GM18517 (cell line): ENCODE data around the gene MRPL4.
"Not testable (repeated sequence)": the region's sequence is repeated elsewhere in the genome, so short reads cannot be mapped to it uniquely, and the experiment has no call there.

Experiments
- ATAC-seq: cut with Tn5 transposase; IDR thresholded peaks from one replicate; pipeline ENCODE4 v1.9.1; 2021; ENCODE audit warnings: mild to moderate bottlenecking, moderate library complexity; ENCODE audit not compliant: unreplicated experiment

MRPL4 gene

GRCh38 chr19:10230173-10230860 is 21.7 kb upstream of the MRPL4 start:
- no peak for ATAC-seq

- ATAC-seq: no peak
These were observed 21.0 kb upstream of the MRPL4 start, which contains the start of gene S1PR2 for GRCh38 chr19:10230861-10231611. Gene S1PR2 (minus strand): TSS chr19:10231331. CDS start chr19:10224905, 6,426 bp downstream.

DNA sequence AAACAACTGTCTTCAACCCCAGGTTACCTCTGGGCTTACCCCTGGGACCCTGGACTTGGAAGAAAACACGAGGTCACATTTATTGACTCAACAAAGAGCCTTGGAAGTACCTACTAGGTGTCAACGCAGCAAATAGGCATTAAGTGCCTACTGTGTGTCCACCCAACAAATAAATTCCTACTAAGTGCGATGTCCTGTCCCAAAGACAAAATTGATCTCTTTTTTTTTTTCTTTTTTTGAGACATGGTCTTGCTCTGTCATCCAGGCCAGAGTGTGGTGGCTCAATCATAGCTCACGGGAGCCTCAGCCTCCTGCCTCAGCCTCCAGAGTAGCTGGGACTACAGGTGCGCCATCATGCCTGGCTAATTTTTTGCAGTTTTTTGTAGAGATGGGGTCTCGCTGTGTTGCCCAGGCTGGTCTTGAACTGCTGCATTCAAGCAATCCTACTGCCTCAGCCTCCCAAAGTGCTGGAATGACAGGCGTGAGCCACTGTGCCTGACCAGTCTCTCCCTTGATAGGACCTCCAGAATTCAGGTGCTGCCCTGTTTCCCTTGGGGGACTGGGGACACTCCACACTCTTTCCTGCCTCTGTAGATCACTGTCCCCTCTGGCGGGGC is 20.3 kb upstream of the MRPL4 start:
- no peak for ATAC-seq

GRCh38 chr19:10233946-10234345 is 18.1 kb upstream of the MRPL4 start:
- no peak for ATAC-seq

DNA sequence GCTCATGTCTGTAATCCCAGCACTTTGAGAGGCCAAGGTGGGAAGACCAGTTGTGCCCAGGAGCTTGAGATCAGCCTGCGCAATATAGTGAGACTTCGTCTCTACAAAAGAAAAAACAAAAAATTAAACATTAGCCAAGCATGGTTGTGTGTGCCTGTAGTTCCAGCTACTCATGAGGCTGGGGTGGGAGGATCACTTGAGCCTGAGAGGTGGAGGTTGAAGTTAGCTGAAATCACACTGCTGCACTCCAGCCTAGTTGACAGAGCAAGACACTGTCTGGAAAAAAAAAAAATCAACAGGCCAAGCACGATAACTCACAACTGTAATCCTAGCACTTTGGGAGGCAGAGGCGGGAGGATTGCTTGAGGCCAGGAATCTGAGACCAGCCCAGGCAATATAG is 17.0 kb upstream of the MRPL4 start:
- ATAC-seq: no peak

DNA sequence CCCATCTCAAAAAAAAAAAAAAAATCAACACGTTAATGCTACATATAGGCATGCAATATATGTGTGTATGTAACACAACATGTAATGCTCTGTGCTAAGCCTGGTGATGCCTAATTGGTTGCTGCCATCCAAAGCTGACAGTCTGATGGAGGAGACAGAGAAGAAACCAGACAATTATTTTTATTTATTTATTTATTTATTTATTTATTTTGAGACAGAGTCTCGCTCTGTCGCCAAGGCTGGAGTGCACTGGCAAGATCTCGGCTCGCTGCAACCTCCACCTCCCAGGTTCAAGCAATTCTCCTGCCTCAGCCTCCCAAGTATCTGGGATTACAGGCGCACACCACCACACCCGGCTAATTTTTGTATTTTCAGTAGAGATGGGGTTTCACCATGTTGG is 16.6 kb upstream of the MRPL4 start:
- not testable (repeated sequence) for ATAC-seq

GRCh38 chr19:10237702-10238101 is 14.3 kb upstream of the MRPL4 start:
- no peak for ATAC-seq

GRCh38 chr19:10238172-10238783 is 13.7 kb upstream of the MRPL4 start:
- no peak for ATAC-seq

DNA sequence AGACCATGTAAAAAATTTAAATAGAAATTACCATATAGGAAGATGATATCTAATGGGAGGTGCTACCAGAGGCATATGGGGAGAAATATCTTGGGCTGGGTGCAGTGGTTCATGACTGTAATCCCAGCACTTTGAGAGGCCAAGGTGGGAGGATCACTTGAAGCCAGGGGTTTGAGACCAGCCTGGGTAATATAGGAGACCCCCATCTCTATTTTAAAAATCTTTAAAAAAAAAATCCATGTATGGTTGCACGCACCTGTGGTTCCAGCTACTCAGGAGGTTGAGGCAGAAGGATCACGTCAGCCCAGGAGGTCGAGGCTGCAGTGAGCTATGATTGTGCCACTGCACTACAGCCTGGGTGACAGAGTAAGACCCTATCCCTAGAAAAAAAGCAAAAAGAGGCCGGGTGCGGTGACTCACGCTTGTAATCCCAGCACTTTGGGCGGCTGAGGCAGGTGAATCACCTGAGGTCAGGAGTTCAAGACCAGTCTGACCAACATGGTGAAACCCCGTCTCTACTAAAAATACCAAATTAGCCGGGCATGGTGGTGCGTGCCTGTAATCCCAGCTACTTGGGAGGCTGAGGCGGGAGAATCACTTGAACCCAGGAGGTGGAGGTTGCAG is 10.1 kb upstream of the MRPL4 start:
- not testable (repeated sequence) for ATAC-seq

DNA sequence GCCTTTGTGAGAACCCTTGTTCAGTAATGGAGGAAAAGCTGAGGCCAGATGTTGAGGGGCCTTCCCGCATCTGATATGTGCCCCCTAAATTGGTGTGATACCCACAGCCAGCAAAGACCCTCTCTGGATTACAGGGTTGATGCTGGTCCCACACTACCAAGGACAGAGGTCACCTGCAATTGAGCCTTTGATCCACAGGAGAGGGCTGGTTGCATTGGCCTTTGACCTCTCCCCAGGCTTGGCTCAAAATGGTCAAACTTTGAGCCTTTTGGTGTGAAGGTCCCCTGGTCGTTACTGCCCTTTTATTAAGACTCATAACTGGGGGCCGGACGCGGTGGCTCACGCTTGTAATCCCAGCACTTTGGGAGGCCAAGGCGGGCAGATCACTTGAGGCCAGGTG is 8.4 kb upstream of the MRPL4 start:
- ATAC-seq: no peak

GRCh38 chr19:10245189-10245939 is 6.7 kb upstream of the MRPL4 start:
- no peak for ATAC-seq

DNA sequence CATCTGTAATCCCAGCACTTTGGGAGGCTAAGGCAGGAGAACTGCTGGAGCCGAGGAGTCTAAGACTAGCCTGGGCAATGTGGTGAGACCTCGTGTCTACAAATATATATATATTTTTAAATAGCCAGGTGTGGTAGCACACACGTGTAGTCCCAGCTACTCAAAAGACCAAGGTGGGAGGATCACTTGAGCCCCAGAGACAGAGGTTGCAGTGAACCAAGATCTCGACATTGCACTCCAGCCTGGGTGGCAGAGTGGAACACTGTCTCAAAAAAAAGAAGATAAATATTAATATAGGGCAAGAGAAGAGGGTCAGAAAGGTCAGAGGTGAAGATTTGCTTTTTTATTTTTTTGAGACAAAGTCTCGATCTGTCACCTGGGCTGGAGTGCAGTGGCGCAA is 5.5 kb upstream of the MRPL4 start:
- no peak for ATAC-seq

DNA sequence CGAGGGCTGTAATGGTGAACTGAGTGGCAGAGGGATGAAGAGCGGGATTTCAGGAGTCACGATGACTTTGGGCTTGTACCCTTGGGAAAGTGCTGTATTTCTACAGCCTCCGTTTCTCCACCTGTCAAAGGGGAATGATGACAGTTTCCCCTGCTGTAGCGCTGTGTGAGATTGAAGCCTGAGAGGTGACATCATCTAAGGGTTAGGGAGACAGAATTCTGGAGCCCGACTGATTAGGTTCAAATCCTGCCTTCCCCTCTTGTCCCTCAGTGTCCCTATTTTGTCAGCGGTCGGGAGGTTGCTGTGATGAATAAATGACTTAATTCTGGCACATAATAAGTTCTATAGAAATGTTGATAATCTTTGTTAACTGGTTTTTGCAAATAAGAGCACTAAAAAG is 693 bp downstream of the MRPL4 start:
- ATAC-seq: no peak

DNA sequence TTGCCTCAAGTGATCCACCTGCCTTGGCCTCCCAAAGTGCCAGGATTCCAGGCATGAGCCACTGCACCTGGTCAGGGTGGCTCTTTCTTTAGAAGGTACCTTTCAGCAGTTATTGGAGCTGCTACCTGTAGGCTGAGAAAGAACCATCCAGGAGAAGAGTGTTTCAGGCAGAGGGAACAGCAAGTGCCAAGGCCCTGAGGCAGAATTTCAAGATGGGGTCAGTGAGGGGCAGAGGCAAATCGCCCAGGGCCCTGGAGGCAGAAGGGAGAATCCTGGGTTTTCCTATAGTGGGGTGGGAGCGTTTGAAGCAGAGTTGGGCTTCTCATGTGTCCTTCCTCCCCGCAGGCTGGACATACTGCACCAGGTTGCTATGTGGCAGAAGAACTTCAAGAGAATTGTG is 2.2 kb downstream of the MRPL4 start:
- no peak for ATAC-seq

DNA sequence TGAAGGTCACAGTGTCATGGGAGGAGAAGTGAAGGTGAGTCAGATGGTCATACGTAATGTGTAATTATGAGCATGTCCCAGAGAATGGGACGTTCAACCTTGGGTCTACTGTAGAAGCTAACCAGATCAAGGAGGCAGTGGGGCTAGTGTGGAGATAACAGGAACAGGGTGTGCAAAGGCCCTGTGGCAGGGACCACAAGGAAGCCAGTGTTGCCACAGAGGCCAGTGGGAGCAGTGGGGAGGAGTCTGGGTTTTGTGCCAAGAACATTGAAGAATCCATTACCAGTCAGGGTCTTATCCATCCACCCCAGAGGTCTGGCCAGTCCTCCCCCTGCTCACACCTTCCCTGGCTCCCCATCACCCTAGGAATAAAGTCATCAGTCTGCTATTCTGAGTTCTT is 3.3 kb downstream of the MRPL4 start:
- no peak for ATAC-seq

DNA sequence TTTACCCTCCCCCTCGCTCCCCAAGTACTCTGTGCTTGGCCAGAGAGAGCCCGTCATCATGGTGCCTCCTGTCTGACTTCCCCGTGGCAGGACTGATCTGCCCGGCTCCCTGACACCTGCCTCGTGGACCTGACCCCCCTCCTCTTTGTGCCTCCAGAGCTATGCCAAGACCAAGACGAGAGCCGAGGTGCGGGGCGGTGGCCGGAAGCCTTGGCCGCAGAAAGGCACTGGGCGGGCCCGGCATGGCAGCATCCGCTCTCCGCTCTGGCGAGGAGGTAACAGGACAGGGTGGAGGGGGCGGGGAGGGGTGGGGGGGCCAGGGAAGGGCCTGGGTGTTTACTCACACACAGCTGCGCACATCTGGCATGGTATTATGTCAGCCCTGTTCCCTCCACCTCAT is 4.5 kb downstream of the MRPL4 start:
- no peak for ATAC-seq

DNA sequence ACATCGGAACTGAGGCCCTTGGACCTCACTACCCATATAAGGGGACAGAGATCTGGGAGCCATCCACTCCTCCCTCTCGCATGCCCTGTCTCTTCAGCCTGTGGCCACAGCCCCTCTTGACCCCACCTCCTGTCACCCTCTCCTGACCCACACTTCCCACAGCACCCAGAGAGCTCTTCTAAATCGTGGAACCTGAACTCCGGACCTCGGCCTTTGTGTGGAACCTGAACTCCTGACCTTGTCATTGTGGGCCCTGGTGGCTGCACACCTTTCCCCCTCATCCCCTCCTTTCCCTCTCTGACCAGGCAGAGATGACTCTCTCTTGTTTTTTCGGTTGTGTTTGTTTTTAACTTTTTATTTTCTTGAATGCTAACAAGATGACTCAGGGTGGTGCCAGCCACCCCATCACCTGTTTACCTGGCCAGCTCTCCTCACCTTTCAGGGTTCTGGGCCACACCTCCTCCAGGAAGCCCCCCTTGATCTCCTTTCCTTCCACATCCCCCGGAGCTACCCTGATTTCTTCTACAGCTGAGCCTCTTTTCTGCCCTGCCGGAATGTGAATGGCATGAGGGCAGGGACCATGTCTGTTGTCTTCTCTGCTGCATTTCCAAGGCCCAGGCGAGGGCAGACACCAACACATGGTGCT is 5.1 kb downstream of the MRPL4 start:
- no peak for ATAC-seq

DNA sequence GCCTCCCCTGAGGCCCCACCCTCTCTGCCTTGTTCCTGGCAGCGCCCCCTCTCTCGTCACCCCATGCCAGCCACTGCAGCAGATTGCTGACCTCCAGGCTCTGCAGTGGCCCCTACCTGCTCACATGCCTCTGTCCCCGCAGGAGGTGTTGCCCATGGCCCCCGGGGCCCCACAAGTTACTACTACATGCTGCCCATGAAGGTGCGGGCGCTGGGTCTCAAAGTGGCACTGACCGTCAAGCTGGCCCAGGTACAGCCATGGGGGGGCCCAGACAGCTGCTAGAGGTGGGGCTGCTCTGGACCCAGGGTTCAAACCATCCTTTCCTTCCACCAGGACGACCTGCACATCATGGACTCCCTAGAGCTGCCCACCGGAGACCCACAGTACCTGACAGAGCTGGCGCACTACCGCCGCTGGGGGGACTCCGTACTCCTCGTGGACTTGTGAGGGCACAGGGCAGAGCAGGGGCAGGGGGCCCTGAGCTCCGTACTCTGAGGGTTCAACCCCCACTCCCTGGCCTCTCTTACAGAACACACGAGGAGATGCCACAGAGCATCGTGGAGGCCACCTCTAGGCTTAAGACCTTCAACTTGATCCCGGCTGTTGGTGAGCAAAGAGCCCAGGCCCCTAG is 6.2 kb downstream of the MRPL4 start:
- ATAC-seq: no peak

- ATAC-seq: no peak
These were observed 7.3 kb downstream of the MRPL4 start for GRCh38 chr19:10259162-10259905.
